Central memory CD8-positive, alpha-beta T cell (primary cell): Measurements from ENCODE around the gene RAN.
A peak's percentile ranks its signal among the peaks of the same experiment; 100 is the strongest.
"Not testable (repeated sequence)": the region's sequence is repeated elsewhere in the genome, so short reads cannot be mapped to it uniquely, and the experiment has no call there.

Experiments used
- ATAC-seq: fragments of 150-1000 bp; cut with Tn5 transposase; replicated peaks from 2 replicates; pipeline ENCODE4 v1.10.0; 2022; ENCODE audit warnings: mild to moderate bottlenecking, moderate FRiP score, moderate number of reproducible peaks; ENCODE audit not compliant: poor library complexity, severe bottlenecking; ENCODE audit errors: extremely low read depth
- DNase-seq, 2 donors: peaks; one replicate each; pipeline ENCODE4 v3.0.0; 2021; ENCODE audit warnings: low spot score in 2 of 2
- H3K27ac Mint-ChIP-seq: one replicate; pipeline ENCODE4 v1.8.0; 2022; ENCODE audit warnings: low read depth, mild to moderate bottlenecking, moderate library complexity, mixed read lengths
- H3K27me3 Mint-ChIP-seq: one replicate; pipeline ENCODE4 v1.8.0; 2022; ENCODE audit warnings: mixed read lengths
- H3K36me3 Mint-ChIP-seq: one replicate; pipeline ENCODE4 v1.8.0; 2022; ENCODE audit warnings: mild to moderate bottlenecking, moderate library complexity, mixed read lengths; ENCODE audit not compliant: insufficient read depth
- H3K4me1 Mint-ChIP-seq: one replicate; pipeline ENCODE4 v1.8.0; 2022; ENCODE audit warnings: mixed read lengths
- H3K4me3 Mint-ChIP-seq: one replicate; pipeline ENCODE4 v1.8.0; 2022; ENCODE audit warnings: mild to moderate bottlenecking, moderate library complexity, mixed read lengths
- H3K9me3 Mint-ChIP-seq: one replicate; pipeline ENCODE4 v1.8.0; 2022; ENCODE audit warnings: mixed read lengths

The RAN gene

DNA sequence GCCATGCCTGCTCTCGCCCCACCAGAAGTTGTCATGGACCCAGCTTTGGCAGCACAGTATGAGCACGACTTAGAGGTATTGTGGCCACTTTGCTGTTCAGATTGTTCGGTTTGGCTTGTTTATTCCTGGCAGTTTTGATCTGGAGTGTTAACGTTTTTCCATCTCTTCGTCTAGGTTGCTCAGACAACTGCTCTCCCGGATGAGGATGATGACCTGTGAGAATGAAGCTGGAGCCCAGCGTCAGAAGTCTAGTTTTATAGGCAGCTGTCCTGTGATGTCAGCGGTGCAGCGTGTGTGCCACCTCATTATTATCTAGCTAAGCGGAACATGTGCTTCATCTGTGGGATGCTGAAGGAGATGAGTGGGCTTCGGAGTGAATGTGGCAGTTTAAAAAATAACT is 3.8 kb downstream of the RAN start:
- Mint-ChIP-seq H3K4me1 (peaks cover 60% of the 10 kb centered on the region), H3K36me3 (peaks cover 61% of the 10 kb centered on the region)
- not testable (repeated sequence) for H3K27me3 Mint-ChIP-seq, DNase-seq, H3K27ac Mint-ChIP-seq, H3K4me3 Mint-ChIP-seq, ATAC-seq, H3K9me3 Mint-ChIP-seq

DNA sequence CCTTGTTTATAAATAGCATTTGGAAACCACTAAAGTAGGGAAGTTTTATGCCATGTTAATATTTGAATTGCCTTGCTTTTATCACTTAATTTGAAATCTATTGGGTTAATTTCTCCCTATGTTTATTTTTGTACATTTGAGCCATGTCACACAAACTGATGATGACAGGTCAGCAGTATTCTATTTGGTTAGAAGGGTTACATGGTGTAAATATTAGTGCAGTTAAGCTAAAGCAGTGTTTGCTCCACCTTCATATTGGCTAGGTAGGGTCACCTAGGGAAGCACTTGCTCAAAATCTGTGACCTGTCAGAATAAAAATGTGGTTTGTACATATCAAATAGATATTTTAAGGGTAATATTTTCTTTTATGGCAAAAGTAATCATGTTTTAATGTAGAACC is 4.4 kb downstream of the RAN start:
- H3K36me3 Mint-ChIP-seq, result peaks cover 55% of the 10 kb centered on the region
- DNase-seq (no peak), ATAC-seq (no peak)
- no peak overlapping the region for H3K4me3 Mint-ChIP-seq
- no peaks in the 10 kb centered on the region for H3K27me3 Mint-ChIP-seq
- H3K27ac Mint-ChIP-seq, result no peak overlapping the region
- H3K4me1 Mint-ChIP-seq, result peaks cover 62% of the 10 kb centered on the region
- H3K9me3 Mint-ChIP-seq, result no peaks in the 10 kb centered on the region

DNA sequence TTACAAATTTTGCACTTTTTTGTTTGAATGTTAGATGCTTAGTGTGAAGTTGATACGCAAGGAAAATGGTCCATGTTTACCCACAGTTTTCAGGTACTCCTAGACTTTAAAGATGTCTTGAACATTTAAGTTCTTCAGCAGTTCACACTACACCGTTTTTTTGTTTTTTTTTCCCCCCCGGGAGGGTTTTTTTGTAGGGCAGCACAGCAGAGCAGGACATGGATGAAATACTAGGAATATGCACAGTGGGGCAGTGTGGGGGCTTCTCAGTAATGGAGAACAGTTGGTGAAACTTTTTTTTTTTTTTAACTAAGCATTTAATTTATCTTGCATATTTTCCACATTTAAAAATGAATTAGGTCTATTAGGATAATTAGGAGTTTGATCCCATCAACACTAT is 4.9 kb downstream of the RAN start:
- H3K27ac Mint-ChIP-seq, result no peak overlapping the region
- H3K36me3 Mint-ChIP-seq, result peaks cover 52% of the 10 kb centered on the region
- H3K4me3 Mint-ChIP-seq, result no peak overlapping the region
- no peaks in the 10 kb centered on the region for H3K9me3 Mint-ChIP-seq
- ATAC-seq, result no peak
- DNase-seq, result no peak
- H3K4me1 Mint-ChIP-seq, result peaks cover 63% of the 10 kb centered on the region
- no peaks in the 10 kb centered on the region for H3K27me3 Mint-ChIP-seq

DNA sequence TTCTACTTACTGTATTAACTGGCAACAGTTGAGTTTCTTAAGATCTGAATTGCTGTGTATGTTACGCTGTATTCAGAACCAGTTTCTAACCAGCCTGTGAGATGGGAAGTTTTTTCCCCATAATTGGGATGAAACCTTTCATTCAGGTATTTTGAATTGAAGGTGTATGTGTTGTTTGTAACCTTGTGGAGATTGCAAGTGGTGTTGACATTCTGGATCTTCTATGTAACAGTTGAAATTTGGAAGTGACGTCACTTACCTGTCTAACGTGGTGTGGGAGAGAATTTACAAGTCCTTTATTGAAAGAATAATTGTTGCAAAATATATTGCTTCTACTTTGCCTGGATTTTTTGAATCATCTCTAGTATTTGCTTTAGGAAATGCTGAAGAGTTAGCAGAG is 5.5 kb downstream of the RAN start:
- H3K9me3 Mint-ChIP-seq, result no peaks in the 10 kb centered on the region
- peaks cover 51% of the 10 kb centered on the region for H3K36me3 Mint-ChIP-seq
- no peak overlapping the region for H3K4me3 Mint-ChIP-seq
- DNase-seq, result no peak
- ATAC-seq, result no peak
- no peak overlapping the region for H3K27ac Mint-ChIP-seq
- no peaks in the 10 kb centered on the region for H3K27me3 Mint-ChIP-seq
- H3K4me1 Mint-ChIP-seq, result peaks cover 63% of the 10 kb centered on the region

DNA sequence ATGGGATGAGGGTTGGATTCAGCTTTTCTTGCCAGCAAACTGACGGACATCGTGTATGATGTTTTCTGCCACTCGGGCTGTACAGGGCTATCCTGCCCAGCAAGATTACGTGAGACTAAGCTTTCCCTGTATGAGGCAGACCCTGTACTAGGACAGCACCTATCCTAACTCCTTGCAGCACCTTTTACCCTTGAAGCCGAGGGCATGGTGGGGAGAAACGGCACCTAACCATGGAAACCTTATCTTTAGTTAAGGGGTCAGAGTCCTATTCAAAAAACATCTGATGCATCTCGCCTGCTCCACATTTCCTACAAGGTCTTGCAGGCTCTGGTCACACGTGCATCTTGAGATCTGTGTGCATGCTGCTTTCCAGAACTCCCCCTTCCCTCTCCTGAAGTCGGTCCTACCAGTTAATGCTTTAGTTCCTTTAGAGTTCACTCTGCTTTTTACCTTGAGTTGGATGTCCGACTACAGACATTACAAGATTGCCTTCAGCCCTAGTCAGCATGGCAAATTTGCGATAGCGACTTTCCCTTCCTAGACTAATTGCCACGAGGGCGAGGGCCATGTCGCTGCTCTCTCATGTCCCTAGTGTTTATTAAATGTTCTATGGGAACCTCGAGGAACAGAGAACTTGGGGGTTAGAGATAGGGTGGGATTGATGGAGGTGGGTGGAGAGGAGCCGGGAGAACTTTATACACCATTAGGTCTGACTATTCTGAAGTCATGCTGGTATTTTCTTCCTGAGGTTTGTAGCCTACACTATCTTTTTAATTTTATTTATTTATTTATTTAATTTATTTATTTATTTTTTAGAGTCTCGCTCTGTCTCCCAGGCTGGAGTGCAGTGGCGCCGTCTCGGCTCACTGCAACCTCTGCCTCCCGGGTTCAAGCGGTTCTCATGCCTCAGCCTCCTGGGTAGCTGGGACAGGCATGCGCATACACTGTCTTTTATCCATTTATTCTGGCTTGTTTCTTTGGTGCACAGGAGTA is 6.6 kb downstream of the RAN start:
- Mint-ChIP-seq H3K4me3 (peak overlapping the region; percentile 77), H3K9me3 (no peaks in the 10 kb centered on the region), H3K27me3 (no peaks in the 10 kb centered on the region), H3K36me3 (peaks cover 41% of the 10 kb centered on the region), H3K27ac (peak overlapping the region; percentile 89), H3K4me1 (peaks cover 51% of the 10 kb centered on the region)
- DNase-seq, result no peak
- no peak for ATAC-seq

GRCh38 chr12:130879212-130879686 is 7.4 kb downstream of the RAN start:
- no peak for ATAC-seq
- no peak for DNase-seq
- Mint-ChIP-seq H3K27ac (peak overlapping the region; percentile 89), H3K36me3 (peaks cover 34% of the 10 kb centered on the region), H3K4me3 (peak overlapping the region; percentile 77), H3K4me1 (peaks cover 44% of the 10 kb centered on the region), H3K9me3 (no peaks in the 10 kb centered on the region), H3K27me3 (no peaks in the 10 kb centered on the region)

DNA sequence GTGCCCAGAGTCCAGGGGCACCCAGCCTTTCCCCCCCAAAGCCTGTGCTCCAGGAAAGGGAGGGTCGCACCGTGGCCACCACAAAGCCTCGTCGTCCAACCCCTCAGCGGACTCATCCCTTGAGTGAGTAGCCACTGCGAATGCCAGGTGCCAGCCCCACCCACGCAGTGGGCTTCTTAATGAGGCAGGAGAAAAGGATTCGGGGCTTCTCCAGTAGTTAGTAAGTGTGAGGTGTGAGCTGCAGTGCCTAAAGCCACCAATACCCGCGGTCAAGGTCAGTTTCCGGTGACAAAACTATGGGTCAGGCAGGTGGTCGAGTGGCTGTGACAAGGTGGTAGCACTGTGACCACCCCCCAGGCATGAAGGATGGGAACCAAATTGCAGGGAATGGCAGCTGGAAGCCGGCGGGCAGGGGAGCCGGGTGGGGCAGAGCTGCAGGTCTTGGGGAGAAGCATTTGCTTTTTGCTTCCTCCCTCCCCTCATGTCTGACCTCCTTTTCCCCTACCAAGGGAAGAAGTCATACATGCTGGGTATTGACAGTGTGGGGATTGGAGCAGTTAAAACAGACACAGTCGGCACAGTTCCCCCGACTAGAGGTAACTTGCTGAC is 8.0 kb downstream of the RAN start:
- Mint-ChIP-seq H3K27ac (peak overlapping the region; percentile 89), H3K4me3 (peak overlapping the region; percentile 77), H3K4me1 (peaks cover 41% of the 10 kb centered on the region), H3K36me3 (peaks cover 27% of the 10 kb centered on the region), H3K9me3 (no peaks in the 10 kb centered on the region), H3K27me3 (no peaks in the 10 kb centered on the region)
- DNase-seq, result no peak
- peak; percentile 24 for ATAC-seq

GRCh38 chr12:130880411-130880885 is 8.6 kb downstream of the RAN start:
- Mint-ChIP-seq H3K4me1 (peaks cover 37% of the 10 kb centered on the region), H3K36me3 (peaks cover 22% of the 10 kb centered on the region), H3K9me3 (no peaks in the 10 kb centered on the region), H3K4me3 (peak overlapping the region; percentile 77), H3K27me3 (no peaks in the 10 kb centered on the region), H3K27ac (peak overlapping the region; percentile 0)
- peak; percentile 54 for ATAC-seq
- no peak for DNase-seq

GRCh38 chr12:130881046-130881445 is 9.2 kb downstream of the RAN start:
- H3K9me3 Mint-ChIP-seq, result no peaks in the 10 kb centered on the region
- peak overlapping the region; percentile 0 for H3K27ac Mint-ChIP-seq
- peak overlapping the region; percentile 77 for H3K4me3 Mint-ChIP-seq
- H3K4me1 Mint-ChIP-seq, result peaks cover 32% of the 10 kb centered on the region
- ATAC-seq (no peak), DNase-seq (no peak)
- H3K27me3 Mint-ChIP-seq, result no peaks in the 10 kb centered on the region
- peaks cover 16% of the 10 kb centered on the region for H3K36me3 Mint-ChIP-seq

- peaks cover 32% of the 10 kb centered on the region for H3K4me1 Mint-ChIP-seq
- H3K4me3 Mint-ChIP-seq, result no peak overlapping the region
- H3K9me3 Mint-ChIP-seq, result no peaks in the 10 kb centered on the region
- H3K27ac Mint-ChIP-seq, result peak overlapping the region; percentile 0
- peaks cover 4% of the 10 kb centered on the region for H3K27me3 Mint-ChIP-seq
- DNase-seq (no peak), ATAC-seq (no peak)
- H3K36me3 Mint-ChIP-seq, result peaks cover 11% of the 10 kb centered on the region
Observed at GRCh38 chr12:130881548-130881947, 9.7 kb downstream of the RAN start.

DNA sequence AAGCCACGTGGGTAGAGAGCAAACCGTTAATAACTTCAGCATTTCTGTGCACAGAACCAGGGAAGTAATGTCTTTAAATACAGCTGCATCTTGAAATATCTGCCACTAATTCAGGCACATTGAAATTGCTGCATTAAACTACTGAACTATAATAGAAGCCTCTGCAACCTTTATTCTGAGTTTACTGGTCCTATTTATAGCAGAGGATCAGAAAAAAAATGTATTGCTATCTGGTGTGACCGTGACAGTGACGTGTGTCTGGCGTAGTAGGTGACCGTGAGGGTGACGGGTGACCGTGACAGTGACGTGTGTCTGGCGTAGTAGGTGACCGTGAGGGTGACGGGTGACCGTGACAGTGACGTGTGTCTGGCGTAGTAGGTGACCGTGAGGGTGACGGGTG is 15.3 kb downstream of the RAN start:
- not testable (repeated sequence) for H3K27ac Mint-ChIP-seq, H3K9me3 Mint-ChIP-seq, H3K4me1 Mint-ChIP-seq, H3K36me3 Mint-ChIP-seq, DNase-seq, ATAC-seq, H3K4me3 Mint-ChIP-seq
- H3K27me3 Mint-ChIP-seq, result peaks cover 19% of the 10 kb centered on the region

- no peak for ATAC-seq
- DNase-seq, result no peak
- Mint-ChIP-seq H3K4me1 (no peaks in the 10 kb centered on the region), H3K36me3 (no peaks in the 10 kb centered on the region), H3K27ac (no peak overlapping the region), H3K4me3 (no peak overlapping the region), H3K9me3 (no peaks in the 10 kb centered on the region), H3K27me3 (peaks cover 19% of the 10 kb centered on the region)
Observed at GRCh38 chr12:130904064-130904463, 32.2 kb downstream of the RAN start.
